HepG2 (cell line): Measurements from ENCODE around the gene RAPSN. TPM values are rescaled to one million over a fixed set of nuclear protein-coding genes. Genes with fewer than 3 reads are reported as not detected.

ENCODE experiments used
- GRHL1 ChIP-seq: sonication (generic); formaldehyde crosslinking; conservative IDR thresholded peaks from 2 replicates; pipeline ENCODE4 v1.8.0; 2022; ENCODE audit warnings: missing genetic modification reagents
- HNRNPLL ChIP-seq: fragments of 200-400 bp; formaldehyde crosslinking; IDR thresholded peaks from 2 replicates; pipeline ENCODE4 v1.6.1; 2017; ENCODE audit warnings: mild to moderate bottlenecking, low read depth, low read length; ENCODE audit not compliant: poor library complexity, severe bottlenecking
- NR2F2 ChIP-seq: IDR thresholded peaks from 2 replicates; pipeline ENCODE4 v1.6.1; 2012; ENCODE audit warnings: low read depth, inconsistent platforms, borderline replicate concordance
- PATZ1 ChIP-seq: sonication (generic); formaldehyde crosslinking; IDR thresholded peaks from 2 replicates; pipeline ENCODE4 v1.4.0; 2020; ENCODE audit warnings: missing genetic modification reagents
- PAWR ChIP-seq: sonication (generic); formaldehyde crosslinking; IDR thresholded peaks from 2 replicates; pipeline ENCODE4 v1.4.0; 2020; ENCODE audit warnings: missing genetic modification reagents, mild to moderate bottlenecking, borderline replicate concordance
- SNAI1 ChIP-seq: sonication (generic); formaldehyde crosslinking; IDR thresholded peaks from 2 replicates; pipeline ENCODE4 v1.5.0; 2020; ENCODE audit warnings: mild to moderate bottlenecking, missing genetic modification reagents, borderline replicate concordance
- TMF1 ChIP-seq: sonication (generic); formaldehyde crosslinking; IDR thresholded peaks from 2 replicates; pipeline ENCODE4 v1.8.1; 2022; ENCODE audit warnings: low read depth, missing genetic modification reagents
- TOPORS ChIP-seq: sonication (generic); formaldehyde crosslinking; IDR thresholded peaks from 2 replicates; pipeline ENCODE4 v1.8.0; 2023; ENCODE audit warnings: mild to moderate bottlenecking, missing genetic modification reagents
- ZBTB14 ChIP-seq: sonication (generic); formaldehyde crosslinking; IDR thresholded peaks from 2 replicates; pipeline ENCODE4 v1.4.0; 2020; ENCODE audit warnings: missing genetic modification reagents
- ZBTB33 ChIP-seq: sonication (generic); formaldehyde crosslinking; IDR thresholded peaks from 2 replicates; pipeline ENCODE4 v1.4.0; 2020; ENCODE audit warnings: missing genetic modification reagents
- ZMYM3 ChIP-seq: sonication (generic); formaldehyde crosslinking; IDR thresholded peaks from 2 replicates; pipeline ENCODE4 v1.5.1; 2020; ENCODE audit warnings: mild to moderate bottlenecking, missing genetic modification reagents
- ZNF121 ChIP-seq: sonication (generic); formaldehyde crosslinking; IDR thresholded peaks from 2 replicates; pipeline ENCODE4 v1.5.0; 2020; ENCODE audit warnings: mild to moderate bottlenecking, missing genetic modification reagents
- ZNF543 ChIP-seq: sonication (generic); formaldehyde crosslinking; IDR thresholded peaks from 2 replicates; pipeline ENCODE4 v1.4.0; 2020; ENCODE audit warnings: mild to moderate bottlenecking, missing genetic modification reagents
- ZSCAN30 ChIP-seq: sonication (generic); formaldehyde crosslinking; IDR thresholded peaks from 2 replicates; pipeline ENCODE4 v1.5.0; 2020; ENCODE audit warnings: mild to moderate bottlenecking, missing genetic modification reagents
- polyA plus RNA-seq, 8 experiments: library from polyadenylated mRNA; depleted of rRNA in 3 of 8; stranded (reverse) in 7 of 8; unstranded in 1 of 8; fragments of >200 nt; fragmentation: Illumina TruSeq in 4 of 8; extraction: Trizol in 4 of 8; gene quantifications; 2 replicates each; pipeline versions ENCODE4 v1.2.1 to v1.2.3, GENCODE V29; 2011 to 2016; ENCODE audit warnings: low read depth in 4 of 8, missing spikeins in 1 of 8, mixed read lengths in 1 of 8; ENCODE audit not compliant: insufficient read depth in 1 of 8
- total RNA-seq, 5 experiments: library from RNA; depleted of rRNA; stranded (reverse); fragments of >200 nt; fragmentation: Illumina TruSeq; extraction: Trizol; gene quantifications; 2 replicates each; pipeline ENCODE4 v1.2.3, GENCODE V29; 2016; ENCODE audit warnings: low read depth in 1 of 5

Gene RAPSN
- total and polyA plus RNA-seq, 2 of the 13 experiments (the other 11 are each of a cell fraction or from before 2014, with no cell fraction given), result 0.15 to 1.2 TPM

GRCh38 chr11:47438721-47439120 is 10.2 kb downstream of the RAPSN start (continued):
- TF ChIP-seq GRHL1 (no peak), ZBTB14 (no peak), ZMYM3 (peak; percentile 87), SNAI1 (CRISPR knock-in tag) (no peak), NR2F2 (no peak), TMF1 (CRISPR knock-in tag) (no peak), PATZ1 (peak; percentile 36; the same call in 1 of the 2 replicates), HNRNPLL (peak; percentile 16), ZBTB33 (CRISPR knock-in tag) (peak; percentile 96), ZNF543 (0 out of 2 replicates have a peak, but pooled peaks have one; percentile 8), PAWR (CRISPR knock-in tag) (no peak), ZNF121 (0 out of 2 replicates have a peak, but pooled peaks have one; percentile 26), ZSCAN30 (CRISPR knock-in tag) (no peak), TOPORS (CRISPR knock-in tag) (0 out of 2 replicates have a peak, but pooled peaks have one; percentile 24)
